GM12873 (cell line): ENCODE data around the gene LRPPRC.

Experiments
- TF ChIP-seq, protein P1 (sequence below): IDR thresholded peaks from 2 replicates; pipeline ENCODE4 v1.5.1; 2012; ENCODE audit warnings: low read depth, mild to moderate bottlenecking, moderate library complexity, low read length, control low read depth; ENCODE audit not compliant: insufficient read depth; ENCODE audit errors: missing control alignments

The LRPPRC gene

DNA sequence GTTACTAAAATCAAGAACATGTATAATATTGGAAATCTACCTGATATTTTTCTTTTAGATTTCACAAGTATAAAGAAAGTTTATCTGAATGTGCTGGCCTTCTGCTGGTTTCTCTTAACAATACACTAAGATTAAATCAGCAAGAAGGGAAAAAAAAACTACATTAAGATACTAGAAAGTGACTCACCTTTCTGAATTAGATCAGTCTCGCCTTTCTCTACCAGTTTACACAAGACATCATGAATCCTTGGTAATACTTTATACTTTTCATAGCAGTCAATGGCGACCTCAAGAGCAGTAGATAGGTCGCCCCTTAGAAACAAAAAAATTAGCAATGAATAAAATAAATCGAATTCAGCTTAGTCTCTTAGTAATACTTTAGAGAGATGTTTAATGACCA, 61.2 kb downstream of the LRPPRC start:
- TF ChIP-seq, protein P1, sequence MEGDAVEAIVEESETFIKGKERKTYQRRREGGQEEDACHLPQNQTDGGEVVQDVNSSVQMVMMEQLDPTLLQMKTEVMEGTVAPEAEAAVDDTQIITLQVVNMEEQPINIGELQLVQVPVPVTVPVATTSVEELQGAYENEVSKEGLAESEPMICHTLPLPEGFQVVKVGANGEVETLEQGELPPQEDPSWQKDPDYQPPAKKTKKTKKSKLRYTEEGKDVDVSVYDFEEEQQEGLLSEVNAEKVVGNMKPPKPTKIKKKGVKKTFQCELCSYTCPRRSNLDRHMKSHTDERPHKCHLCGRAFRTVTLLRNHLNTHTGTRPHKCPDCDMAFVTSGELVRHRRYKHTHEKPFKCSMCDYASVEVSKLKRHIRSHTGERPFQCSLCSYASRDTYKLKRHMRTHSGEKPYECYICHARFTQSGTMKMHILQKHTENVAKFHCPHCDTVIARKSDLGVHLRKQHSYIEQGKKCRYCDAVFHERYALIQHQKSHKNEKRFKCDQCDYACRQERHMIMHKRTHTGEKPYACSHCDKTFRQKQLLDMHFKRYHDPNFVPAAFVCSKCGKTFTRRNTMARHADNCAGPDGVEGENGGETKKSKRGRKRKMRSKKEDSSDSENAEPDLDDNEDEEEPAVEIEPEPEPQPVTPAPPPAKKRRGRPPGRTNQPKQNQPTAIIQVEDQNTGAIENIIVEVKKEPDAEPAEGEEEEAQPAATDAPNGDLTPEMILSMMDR, result no peak

DNA sequence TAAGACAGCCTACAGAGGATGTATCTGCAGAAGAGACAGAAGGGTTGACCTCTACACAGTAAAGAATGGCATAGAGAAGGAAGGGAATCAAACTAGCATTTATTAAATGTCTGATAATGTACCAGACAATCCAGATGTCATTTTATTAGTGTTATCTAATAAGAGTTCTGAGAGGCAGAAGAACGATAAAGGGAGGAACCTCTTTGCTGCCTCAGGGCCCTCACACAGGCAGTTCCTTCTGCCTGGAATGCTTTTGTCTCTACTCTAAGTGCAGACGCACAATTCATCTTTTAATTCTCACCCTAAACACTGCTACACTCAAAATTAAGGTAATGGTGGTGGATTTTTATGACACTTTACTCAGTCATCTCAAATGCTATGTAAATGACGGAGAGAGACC, 64.5 kb downstream of the LRPPRC start:
- TF ChIP-seq, protein P1, result no peak

DNA sequence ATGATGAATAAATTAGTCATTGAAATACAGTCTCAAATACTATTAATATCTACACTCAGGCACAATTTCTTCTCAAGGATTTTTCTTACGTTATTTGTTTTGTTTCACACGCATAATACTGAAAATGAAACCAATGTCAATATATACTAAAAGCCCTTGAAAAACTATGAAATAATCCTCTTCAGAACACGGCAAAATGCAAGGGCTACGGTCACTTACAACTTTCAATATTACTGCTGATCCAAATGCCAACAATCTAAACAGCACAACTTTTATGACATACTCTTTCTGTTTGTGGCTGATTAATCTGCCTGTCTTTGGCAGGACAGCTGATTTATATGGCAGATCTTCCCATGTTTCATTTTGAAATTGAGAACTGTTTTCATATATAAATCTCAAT, 68.3 kb downstream of the LRPPRC start:
- TF ChIP-seq, protein P1, result no peak

DNA sequence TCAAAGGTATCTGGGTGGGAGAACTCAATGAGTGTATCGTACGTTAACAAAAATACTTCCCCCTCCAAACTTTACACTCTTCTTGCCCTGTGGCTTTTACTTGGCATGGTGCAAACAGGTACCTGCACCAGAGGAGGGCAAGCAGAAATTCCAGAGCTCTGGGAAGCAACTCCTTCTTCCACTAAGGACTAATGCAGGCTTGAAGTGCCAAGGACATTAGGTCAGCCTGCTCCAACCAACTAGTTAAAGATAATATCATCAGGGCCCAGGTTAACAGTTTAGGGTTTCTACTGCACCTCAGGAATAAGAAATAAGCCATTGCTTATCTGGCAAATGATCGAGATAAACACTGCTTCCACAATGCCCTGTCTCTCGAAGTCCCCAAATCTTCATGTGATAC, 70.4 kb downstream of the LRPPRC start:
- TF ChIP-seq, protein P1, result no peak

DNA sequence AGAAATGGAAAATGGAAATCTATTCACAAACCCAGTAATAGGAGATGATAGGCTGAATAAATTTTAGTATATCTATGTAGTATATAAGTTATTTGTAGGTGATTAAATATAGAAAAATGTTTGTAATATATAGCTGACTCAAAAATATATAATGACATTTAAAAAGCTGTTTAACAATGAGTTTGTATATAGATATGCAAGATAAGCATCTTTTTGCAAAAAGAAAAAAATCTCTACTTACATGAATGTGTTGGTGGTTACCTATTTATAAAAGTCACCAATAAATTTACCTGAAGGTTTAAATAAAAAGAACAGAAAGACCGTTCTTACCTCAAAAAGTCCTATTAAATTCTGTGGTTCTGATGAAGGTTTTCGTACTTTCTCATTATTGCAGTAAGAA, 71.3 kb downstream of the LRPPRC start:
- TF ChIP-seq, protein P1, result no peak

DNA sequence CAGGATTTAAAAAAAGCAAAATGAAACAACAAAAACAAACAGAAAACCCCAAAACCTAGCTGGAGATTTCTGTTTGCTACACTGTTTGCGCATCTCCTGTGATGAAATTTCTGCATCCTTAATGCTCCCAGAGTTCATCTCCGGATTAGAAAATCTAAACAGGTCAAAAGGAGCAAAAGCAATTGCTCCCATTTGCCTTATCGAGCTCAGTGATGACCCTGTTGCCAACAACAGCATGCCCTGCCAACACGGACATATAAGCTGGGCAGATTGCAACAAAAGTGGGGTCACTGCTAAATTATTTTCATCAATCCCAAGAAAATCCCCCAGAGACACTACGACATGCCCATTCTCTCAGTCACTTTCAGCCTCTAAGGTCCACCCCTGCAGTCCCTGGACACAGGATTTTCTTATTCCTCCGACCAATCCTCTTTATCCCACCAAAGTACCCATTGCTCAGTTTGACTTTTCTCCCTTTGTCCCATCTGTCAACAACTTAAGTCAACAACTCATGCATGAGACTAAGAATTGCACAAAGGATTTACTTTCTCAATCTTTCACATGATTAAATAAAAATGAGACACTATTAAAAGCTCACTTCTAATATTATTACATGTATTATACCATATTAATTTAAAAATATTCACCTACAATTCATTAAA, 89.2 kb downstream of the LRPPRC start:
- TF ChIP-seq, protein P1, result no peak

DNA sequence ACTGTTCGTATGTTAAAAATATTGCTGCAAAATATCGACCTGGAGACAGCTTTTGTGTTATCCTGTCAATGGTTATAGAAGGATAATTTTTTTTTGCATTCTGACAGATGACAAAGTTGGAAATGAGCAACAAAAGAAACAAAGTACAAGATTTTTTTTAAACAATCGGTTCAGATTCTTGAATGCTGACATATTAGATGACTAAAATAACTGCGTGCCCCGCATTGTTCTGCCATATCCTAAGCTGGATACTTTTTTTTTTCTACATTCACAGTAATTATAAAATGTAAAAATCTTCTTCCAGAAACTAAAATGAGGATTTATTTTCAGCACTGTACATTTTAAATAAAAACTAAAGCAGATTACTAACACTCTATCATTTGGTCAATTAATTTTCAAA, 89.9 kb downstream of the LRPPRC start:
- TF ChIP-seq, protein P1, result no peak
